WTC11 (cell line): ENCODE results near the gene FBXL2. TPM values are rescaled to one million over a fixed set of nuclear protein-coding genes. Genes with fewer than 3 reads are reported as not detected.

Experiments
- ATAC-seq: fragments of 200-7000 bp; cut with Tn5 transposase; 2 replicates; pipeline ENCODE4 v1.10.0; 2021; ENCODE audit warnings: mild to moderate bottlenecking, moderate library complexity
- CTCF ChIA-PET: fragments of 300-600 bp; sonication (Branson Sonifier 250); formaldehyde crosslinking; loops from one replicate; lab custom pipeline; 2021; ENCODE audit warnings: antibody characterized with exemption; lab: Charles Lee
- POLR2A ChIA-PET: fragments of 350-600 bp; sonication (Branson Sonifier 250); formaldehyde crosslinking; loops from one replicate; lab custom pipeline; 2021; ENCODE audit warnings: antibody characterized with exemption; lab: Charles Lee
- DNase-seq: peaks from one replicate; pipeline ENCODE4 v3.0.0; 2021; ENCODE audit warnings: low spot score
- H3K27ac Mint-ChIP-seq: 2 replicates; pipeline ENCODE4 v1.8.0; 2021; ENCODE audit warnings: mixed read lengths
- H3K27me3 Mint-ChIP-seq: 2 replicates; pipeline ENCODE4 v1.8.0; 2021; ENCODE audit warnings: low read depth, mild to moderate bottlenecking, moderate library complexity, mixed read lengths
- H3K36me3 Mint-ChIP-seq: 2 replicates; pipeline ENCODE4 v1.8.0; 2021; ENCODE audit warnings: mixed read lengths
- H3K4me1 Mint-ChIP-seq: 2 replicates; pipeline ENCODE4 v1.8.0; 2022; ENCODE audit warnings: mixed read lengths
- H3K4me3 Mint-ChIP-seq: 2 replicates; pipeline ENCODE4 v1.8.0; 2021; ENCODE audit warnings: mild to moderate bottlenecking, moderate library complexity, mixed read lengths
- H3K9me3 Mint-ChIP-seq: 2 replicates; pipeline ENCODE4 v1.8.0; 2021; ENCODE audit warnings: mixed read lengths
- CBFB ChIP-seq: sonication (generic); formaldehyde crosslinking; IDR thresholded peaks from 2 replicates; pipeline ENCODE4 v1.8.1; 2022; ENCODE audit warnings: mild to moderate bottlenecking, low read depth, missing genetic modification reagents
- CREM ChIP-seq: sonication (generic); formaldehyde crosslinking; IDR thresholded peaks from 2 replicates; pipeline ENCODE4 v1.8.1; 2022; ENCODE audit warnings: mild to moderate bottlenecking, missing genetic modification reagents, moderate library complexity
- FOXJ3 ChIP-seq: sonication (generic); formaldehyde crosslinking; IDR thresholded peaks from 2 replicates; pipeline ENCODE4 v1.9.0; 2021; ENCODE audit warnings: missing genetic modification reagents, mild to moderate bottlenecking, borderline replicate concordance
- HMGA2 ChIP-seq: fragments of 250-450 bp; sonication (Bioruptor Pico); IDR thresholded peaks from 2 replicates; pipeline ENCODE4 v1.4.0; 2021; ENCODE audit warnings: mild to moderate bottlenecking, moderate library complexity
- JAZF1 ChIP-seq: fragments of 250-450 bp; sonication (Bioruptor Pico); IDR thresholded peaks from 2 replicates; pipeline ENCODE4 v1.9.0; 2021; ENCODE audit warnings: moderate library complexity, mild to moderate bottlenecking, inconsistent platforms
- JUN ChIP-seq: sonication (generic); formaldehyde crosslinking; IDR thresholded peaks from 2 replicates; pipeline ENCODE4 v1.8.0; 2023; ENCODE audit warnings: mild to moderate bottlenecking, missing genetic modification reagents
- MYBL2 ChIP-seq: sonication (generic); formaldehyde crosslinking; IDR thresholded peaks from 2 replicates; pipeline ENCODE4 v1.8.1; 2023; ENCODE audit warnings: mild to moderate bottlenecking, moderate library complexity, missing genetic modification reagents
- NFE2L1 ChIP-seq: sonication (generic); formaldehyde crosslinking; IDR thresholded peaks from 2 replicates; pipeline ENCODE4 v1.8.1; 2023; ENCODE audit warnings: missing genetic modification reagents
- SOX15 ChIP-seq: fragments of 250-450 bp; sonication (Bioruptor Pico); IDR thresholded peaks from 2 replicates; pipeline ENCODE4 v1.9.0; 2021; ENCODE audit warnings: mild to moderate bottlenecking
- TEAD4 ChIP-seq: sonication (generic); formaldehyde crosslinking; IDR thresholded peaks from 2 replicates; pipeline ENCODE4 v1.8.0; 2022; ENCODE audit warnings: mild to moderate bottlenecking, missing genetic modification reagents
- ZNF138 ChIP-seq: sonication (generic); formaldehyde crosslinking; conservative IDR thresholded peaks from 2 replicates; pipeline ENCODE4 v1.8.1; 2022; ENCODE audit warnings: mild to moderate bottlenecking, moderate library complexity, missing genetic modification reagents
- ZNF232 ChIP-seq: sonication (generic); formaldehyde crosslinking; IDR thresholded peaks from 2 replicates; pipeline ENCODE4 v1.8.0; 2022; ENCODE audit warnings: mild to moderate bottlenecking, missing genetic modification reagents
- ZNF396 ChIP-seq: fragments of 250-450 bp; sonication (Bioruptor Pico); IDR thresholded peaks from 2 replicates; pipeline ENCODE4 v1.8.0; 2021; ENCODE audit warnings: mild to moderate bottlenecking, moderate library complexity, borderline replicate concordance
- total RNA-seq: library from RNA; stranded (reverse); gene quantifications from 3 replicates; pipeline ENCODE4 v1.2.3, GENCODE V29; 2021
- TF ChIP-seq, protein P1 (sequence below): sonication (generic); formaldehyde crosslinking; IDR thresholded peaks from 2 replicates; pipeline ENCODE4 v1.8.0; 2022; ENCODE audit warnings: mild to moderate bottlenecking, missing genetic modification reagents
- TF ChIP-seq, protein P2 (sequence below): fragments of 250-450 bp; sonication (Bioruptor Pico); IDR thresholded peaks from 2 replicates; pipeline ENCODE4 v1.9.0; 2021; ENCODE audit warnings: moderate library complexity, mild to moderate bottlenecking, inconsistent platforms, borderline replicate concordance
- TF ChIP-seq, protein P3 (sequence below): sonication (generic); formaldehyde crosslinking; IDR thresholded peaks from 2 replicates; pipeline ENCODE4 v1.8.0; 2022; ENCODE audit warnings: missing genetic modification reagents
- TF ChIP-seq, protein P4 (sequence below): sonication (generic); formaldehyde crosslinking; IDR thresholded peaks from 2 replicates; pipeline ENCODE4 v1.8.1; 2022; ENCODE audit warnings: low read depth, missing genetic modification reagents, borderline replicate concordance
- TF ChIP-seq, protein P5 (sequence below): sonication (generic); formaldehyde crosslinking; conservative IDR thresholded peaks from 2 replicates; pipeline ENCODE4 v1.8.1; 2023; ENCODE audit warnings: mild to moderate bottlenecking, low read depth, missing genetic modification reagents, moderate library complexity
- TF ChIP-seq, protein P6 (sequence below): sonication (generic); formaldehyde crosslinking; IDR thresholded peaks from 2 replicates; pipeline ENCODE4 v1.8.1; 2022; ENCODE audit warnings: low read depth, mild to moderate bottlenecking, moderate library complexity, missing genetic modification reagents, borderline replicate concordance
- TF ChIP-seq, protein P7 (sequence below): sonication (generic); formaldehyde crosslinking; IDR thresholded peaks from 2 replicates; pipeline ENCODE4 v1.8.1; 2023; ENCODE audit warnings: mild to moderate bottlenecking, missing genetic modification reagents, moderate library complexity

Gene FBXL2
- total RNA-seq, 1 experiment from 2014 or later, result 2.9 TPM

DNA sequence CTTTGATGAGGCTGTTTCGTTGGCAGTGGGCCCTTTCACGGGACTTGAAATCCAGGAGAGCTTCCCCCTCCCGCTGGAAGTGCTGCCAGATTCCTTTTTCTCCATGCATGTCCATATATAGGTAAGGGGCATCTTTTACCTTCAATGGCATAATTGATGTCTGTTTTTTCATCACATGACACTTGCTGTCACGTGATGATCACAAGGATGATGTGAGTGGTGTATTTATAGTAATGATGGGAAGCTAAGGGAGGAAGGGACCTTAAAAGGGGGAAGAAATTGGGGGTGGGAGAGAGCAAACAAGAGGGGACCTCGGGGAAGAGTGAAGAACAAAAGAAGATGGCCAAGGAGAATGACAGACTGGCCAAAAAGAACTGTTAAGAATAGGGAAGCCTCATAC lies 47.3 kb upstream of the FBXL2 start:
- POLR2A ChIA-PET, result no interaction called here
- Mint-ChIP-seq H3K4me1 (no peaks in the 10 kb centered on the region), H3K27ac (no peak overlapping the region), H3K4me3 (no peak overlapping the region), H3K27me3 (peaks cover 6% of the 10 kb centered on the region), H3K36me3 (no peaks in the 10 kb centered on the region)
- no peak for ATAC-seq
- DNase-seq, result no peak
- TF ChIP-seq CBFB, result no peak
- no peak for TF ChIP-seq HMGA2
- no peak for TF ChIP-seq SOX15
- no peak for TF ChIP-seq MYBL2 (CRISPR knock-in tag)
- TF ChIP-seq, protein P1, sequence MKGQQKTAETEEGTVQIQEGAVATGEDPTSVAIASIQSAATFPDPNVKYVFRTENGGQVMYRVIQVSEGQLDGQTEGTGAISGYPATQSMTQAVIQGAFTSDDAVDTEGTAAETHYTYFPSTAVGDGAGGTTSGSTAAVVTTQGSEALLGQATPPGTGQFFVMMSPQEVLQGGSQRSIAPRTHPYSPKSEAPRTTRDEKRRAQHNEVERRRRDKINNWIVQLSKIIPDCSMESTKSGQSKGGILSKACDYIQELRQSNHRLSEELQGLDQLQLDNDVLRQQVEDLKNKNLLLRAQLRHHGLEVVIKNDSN, result no peak
- TF ChIP-seq, protein P2, sequence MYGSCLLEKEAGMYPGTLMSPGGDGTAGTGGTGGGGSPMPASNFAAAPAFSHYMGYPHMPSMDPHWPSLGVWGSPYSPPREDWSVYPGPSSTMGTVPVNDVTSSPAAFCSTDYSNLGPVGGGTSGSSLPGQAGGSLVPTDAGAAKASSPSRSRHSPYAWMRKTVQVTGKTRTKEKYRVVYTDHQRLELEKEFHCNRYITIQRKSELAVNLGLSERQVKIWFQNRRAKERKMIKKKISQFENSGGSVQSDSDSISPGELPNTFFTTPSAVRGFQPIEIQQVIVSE, result no peak
- TF ChIP-seq, protein P3, sequence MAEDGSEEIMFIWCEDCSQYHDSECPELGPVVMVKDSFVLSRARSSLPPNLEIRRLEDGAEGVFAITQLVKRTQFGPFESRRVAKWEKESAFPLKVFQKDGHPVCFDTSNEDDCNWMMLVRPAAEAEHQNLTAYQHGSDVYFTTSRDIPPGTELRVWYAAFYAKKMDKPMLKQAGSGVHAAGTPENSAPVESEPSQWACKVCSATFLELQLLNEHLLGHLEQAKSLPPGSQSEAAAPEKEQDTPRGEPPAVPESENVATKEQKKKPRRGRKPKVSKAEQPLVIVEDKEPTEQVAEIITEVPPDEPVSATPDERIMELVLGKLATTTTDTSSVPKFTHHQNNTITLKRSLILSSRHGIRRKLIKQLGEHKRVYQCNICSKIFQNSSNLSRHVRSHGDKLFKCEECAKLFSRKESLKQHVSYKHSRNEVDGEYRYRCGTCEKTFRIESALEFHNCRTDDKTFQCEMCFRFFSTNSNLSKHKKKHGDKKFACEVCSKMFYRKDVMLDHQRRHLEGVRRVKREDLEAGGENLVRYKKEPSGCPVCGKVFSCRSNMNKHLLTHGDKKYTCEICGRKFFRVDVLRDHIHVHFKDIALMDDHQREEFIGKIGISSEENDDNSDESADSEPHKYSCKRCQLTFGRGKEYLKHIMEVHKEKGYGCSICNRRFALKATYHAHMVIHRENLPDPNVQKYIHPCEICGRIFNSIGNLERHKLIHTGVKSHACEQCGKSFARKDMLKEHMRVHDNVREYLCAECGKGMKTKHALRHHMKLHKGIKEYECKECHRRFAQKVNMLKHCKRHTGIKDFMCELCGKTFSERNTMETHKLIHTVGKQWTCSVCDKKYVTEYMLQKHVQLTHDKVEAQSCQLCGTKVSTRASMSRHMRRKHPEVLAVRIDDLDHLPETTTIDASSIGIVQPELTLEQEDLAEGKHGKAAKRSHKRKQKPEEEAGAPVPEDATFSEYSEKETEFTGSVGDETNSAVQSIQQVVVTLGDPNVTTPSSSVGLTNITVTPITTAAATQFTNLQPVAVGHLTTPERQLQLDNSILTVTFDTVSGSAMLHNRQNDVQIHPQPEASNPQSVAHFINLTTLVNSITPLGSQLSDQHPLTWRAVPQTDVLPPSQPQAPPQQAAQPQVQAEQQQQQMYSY (CRISPR knock-in tag), result no peak
- TF ChIP-seq, protein P4, sequence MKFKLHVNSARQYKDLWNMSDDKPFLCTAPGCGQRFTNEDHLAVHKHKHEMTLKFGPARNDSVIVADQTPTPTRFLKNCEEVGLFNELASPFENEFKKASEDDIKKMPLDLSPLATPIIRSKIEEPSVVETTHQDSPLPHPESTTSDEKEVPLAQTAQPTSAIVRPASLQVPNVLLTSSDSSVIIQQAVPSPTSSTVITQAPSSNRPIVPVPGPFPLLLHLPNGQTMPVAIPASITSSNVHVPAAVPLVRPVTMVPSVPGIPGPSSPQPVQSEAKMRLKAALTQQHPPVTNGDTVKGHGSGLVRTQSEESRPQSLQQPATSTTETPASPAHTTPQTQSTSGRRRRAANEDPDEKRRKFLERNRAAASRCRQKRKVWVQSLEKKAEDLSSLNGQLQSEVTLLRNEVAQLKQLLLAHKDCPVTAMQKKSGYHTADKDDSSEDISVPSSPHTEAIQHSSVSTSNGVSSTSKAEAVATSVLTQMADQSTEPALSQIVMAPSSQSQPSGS (CRISPR knock-in tag), result no peak
- no peak for TF ChIP-seq FOXJ3 (CRISPR knock-in tag)
- TF ChIP-seq CREM (CRISPR knock-in tag), result no peak
- TF ChIP-seq ZNF138, result no peak
- TF ChIP-seq JAZF1 (CRISPR knock-in tag), result no peak
- no peak for TF ChIP-seq JUN
- TF ChIP-seq NFE2L1 (CRISPR knock-in tag), result no peak
- no peak for TF ChIP-seq ZNF232 (CRISPR knock-in tag)
- no peak for TF ChIP-seq TEAD4 (CRISPR knock-in tag)
- TF ChIP-seq, protein P5, sequence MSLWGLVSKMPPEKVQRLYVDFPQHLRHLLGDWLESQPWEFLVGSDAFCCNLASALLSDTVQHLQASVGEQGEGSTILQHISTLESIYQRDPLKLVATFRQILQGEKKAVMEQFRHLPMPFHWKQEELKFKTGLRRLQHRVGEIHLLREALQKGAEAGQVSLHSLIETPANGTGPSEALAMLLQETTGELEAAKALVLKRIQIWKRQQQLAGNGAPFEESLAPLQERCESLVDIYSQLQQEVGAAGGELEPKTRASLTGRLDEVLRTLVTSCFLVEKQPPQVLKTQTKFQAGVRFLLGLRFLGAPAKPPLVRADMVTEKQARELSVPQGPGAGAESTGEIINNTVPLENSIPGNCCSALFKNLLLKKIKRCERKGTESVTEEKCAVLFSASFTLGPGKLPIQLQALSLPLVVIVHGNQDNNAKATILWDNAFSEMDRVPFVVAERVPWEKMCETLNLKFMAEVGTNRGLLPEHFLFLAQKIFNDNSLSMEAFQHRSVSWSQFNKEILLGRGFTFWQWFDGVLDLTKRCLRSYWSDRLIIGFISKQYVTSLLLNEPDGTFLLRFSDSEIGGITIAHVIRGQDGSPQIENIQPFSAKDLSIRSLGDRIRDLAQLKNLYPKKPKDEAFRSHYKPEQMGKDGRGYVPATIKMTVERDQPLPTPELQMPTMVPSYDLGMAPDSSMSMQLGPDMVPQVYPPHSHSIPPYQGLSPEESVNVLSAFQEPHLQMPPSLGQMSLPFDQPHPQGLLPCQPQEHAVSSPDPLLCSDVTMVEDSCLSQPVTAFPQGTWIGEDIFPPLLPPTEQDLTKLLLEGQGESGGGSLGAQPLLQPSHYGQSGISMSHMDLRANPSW (CRISPR knock-in tag), result no peak
- TF ChIP-seq, protein P6, sequence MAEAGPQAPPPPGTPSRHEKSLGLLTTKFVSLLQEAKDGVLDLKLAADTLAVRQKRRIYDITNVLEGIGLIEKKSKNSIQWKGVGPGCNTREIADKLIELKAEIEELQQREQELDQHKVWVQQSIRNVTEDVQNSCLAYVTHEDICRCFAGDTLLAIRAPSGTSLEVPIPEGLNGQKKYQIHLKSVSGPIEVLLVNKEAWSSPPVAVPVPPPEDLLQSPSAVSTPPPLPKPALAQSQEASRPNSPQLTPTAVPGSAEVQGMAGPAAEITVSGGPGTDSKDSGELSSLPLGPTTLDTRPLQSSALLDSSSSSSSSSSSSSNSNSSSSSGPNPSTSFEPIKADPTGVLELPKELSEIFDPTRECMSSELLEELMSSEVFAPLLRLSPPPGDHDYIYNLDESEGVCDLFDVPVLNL (CRISPR knock-in tag), result no peak
- no peak for TF ChIP-seq ZNF396 (CRISPR knock-in tag)
- TF ChIP-seq, protein P7, sequence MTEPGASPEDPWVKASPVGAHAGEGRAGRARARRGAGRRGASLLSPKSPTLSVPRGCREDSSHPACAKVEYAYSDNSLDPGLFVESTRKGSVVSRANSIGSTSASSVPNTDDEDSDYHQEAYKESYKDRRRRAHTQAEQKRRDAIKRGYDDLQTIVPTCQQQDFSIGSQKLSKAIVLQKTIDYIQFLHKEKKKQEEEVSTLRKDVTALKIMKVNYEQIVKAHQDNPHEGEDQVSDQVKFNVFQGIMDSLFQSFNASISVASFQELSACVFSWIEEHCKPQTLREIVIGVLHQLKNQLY (CRISPR knock-in tag), result no peak
- TF ChIP-seq, all 79 proteins: peak for 0
- H3K9me3 Mint-ChIP-seq, result peaks cover 5% of the 10 kb centered on the region; the same call in 1 of the 2 replicates
- CTCF ChIA-PET, result interaction anchor here (0.9 to 1.0 kb wide), 2 partner anchors 28 to 143 kb away, joined by 3 to 4 read pairs; no protein-coding TSS in a partner anchor
